HL-60 (cell line): ENCODE results near the gene PIP5K1A.

Experiments used
- GABPA ChIP-seq: IDR thresholded peaks from 2 replicates; pipeline ENCODE4 v1.6.1; 2012; ENCODE audit warnings: low read depth
- TF ChIP-seq, protein P1 (sequence below): IDR thresholded peaks from one replicate; pipeline ENCODE4 v1.5.1; 2011; ENCODE audit warnings: low read length, control low read depth, inconsistent platforms; ENCODE audit not compliant: insufficient read depth

DNA sequence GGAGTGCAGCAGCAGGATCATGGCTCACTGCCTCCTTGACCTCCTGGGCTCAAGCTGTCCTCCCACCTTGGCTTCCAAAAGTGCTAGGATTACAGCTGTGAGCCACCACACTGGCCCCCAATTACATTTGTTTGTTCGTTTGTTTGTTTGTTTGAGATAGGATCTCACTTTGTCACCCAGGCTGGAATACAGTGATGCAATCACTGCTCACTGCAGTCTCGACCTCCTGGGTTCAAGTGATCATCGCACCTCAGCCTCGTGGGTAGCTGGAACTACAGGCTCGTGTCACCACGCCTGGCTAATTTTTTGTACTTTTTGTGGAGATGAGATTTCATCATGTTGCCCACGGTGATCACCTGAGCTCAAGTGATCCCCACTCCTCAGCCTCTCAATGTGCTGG, 6.3 kb upstream of the PIP5K1A start:
- TF ChIP-seq, protein P1, sequence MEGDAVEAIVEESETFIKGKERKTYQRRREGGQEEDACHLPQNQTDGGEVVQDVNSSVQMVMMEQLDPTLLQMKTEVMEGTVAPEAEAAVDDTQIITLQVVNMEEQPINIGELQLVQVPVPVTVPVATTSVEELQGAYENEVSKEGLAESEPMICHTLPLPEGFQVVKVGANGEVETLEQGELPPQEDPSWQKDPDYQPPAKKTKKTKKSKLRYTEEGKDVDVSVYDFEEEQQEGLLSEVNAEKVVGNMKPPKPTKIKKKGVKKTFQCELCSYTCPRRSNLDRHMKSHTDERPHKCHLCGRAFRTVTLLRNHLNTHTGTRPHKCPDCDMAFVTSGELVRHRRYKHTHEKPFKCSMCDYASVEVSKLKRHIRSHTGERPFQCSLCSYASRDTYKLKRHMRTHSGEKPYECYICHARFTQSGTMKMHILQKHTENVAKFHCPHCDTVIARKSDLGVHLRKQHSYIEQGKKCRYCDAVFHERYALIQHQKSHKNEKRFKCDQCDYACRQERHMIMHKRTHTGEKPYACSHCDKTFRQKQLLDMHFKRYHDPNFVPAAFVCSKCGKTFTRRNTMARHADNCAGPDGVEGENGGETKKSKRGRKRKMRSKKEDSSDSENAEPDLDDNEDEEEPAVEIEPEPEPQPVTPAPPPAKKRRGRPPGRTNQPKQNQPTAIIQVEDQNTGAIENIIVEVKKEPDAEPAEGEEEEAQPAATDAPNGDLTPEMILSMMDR = no peak
- no peak for TF ChIP-seq GABPA
